Pancreas (tissue), 10 donors: ENCODE measurements around the gene ZNRD2. TPM values are rescaled to one million over a fixed set of nuclear protein-coding genes. Genes with fewer than 3 reads are reported as not detected.

Source experiments
- ATAC-seq, 4 donors: fragments of 200-7000 bp; cut with Tn5 transposase; one replicate each; pipeline versions ENCODE4 v1.8.0 to v1.9.1; 2020; ENCODE audit warnings: mild to moderate bottlenecking in 4 of 4, moderate library complexity in 4 of 4
- DNase-seq, 6 donors: peaks; one replicate each; pipeline ENCODE4 v3.0.0-alpha.2; 2020
- FAIRE-seq: peaks from 2 replicates; lab custom pipeline; 2012; peaks lifted over from hg19 to GRCh38; lab: Jason Lieb, UNC
- H3K27ac ChIP-seq, 4 donors: fragments of 200-600 bp; sonication (generic); 1 replicate in 3 of 4; 2 replicates in 1 of 4; pipeline versions ENCODE4 v1.5.0 to v1.8.0; 2020
- H3K27me3 ChIP-seq, 4 donors: fragments of 200-600 bp; one replicate each; pipeline ENCODE4 v1.8.0; 2021
- H3K36me3 ChIP-seq, 3 donors: fragments of 200-600 bp; sonication (generic) in 1 of 3; one replicate each; pipeline versions ENCODE4 v1.5.0 to v1.8.0; 2020 to 2021
- H3K4me1 ChIP-seq, 3 donors: fragments of 200-600 bp; one replicate each; pipeline ENCODE4 v1.8.0; 2021
- H3K4me3 ChIP-seq, 4 donors: fragments of 200-600 bp; sonication (generic) in 2 of 4; one replicate each; pipeline versions ENCODE4 v1.5.0 to v1.8.0; 2020 to 2021
- H3K9me3 ChIP-seq, 4 donors: fragments of 200-600 bp; one replicate each; pipeline ENCODE4 v1.8.0; 2021
- CTCF ChIP-seq, 4 donors: fragments of 200-600 bp; sonication (generic) in 3 of 4; IDR thresholded peaks; one replicate each; pipeline versions ENCODE4 v1.5.0 to v1.8.0; 2021; ENCODE audit warnings: antibody characterized with exemption in 4 of 4
- WGBS, 2 donors: extraction: QIAGEN DNeasy Blood & Tissue Kit; methylation state at CpG; one replicate each; pipeline ENCODE4 v1.1.7; 2013; 5-methylcytosine and 5-hydroxymethylcytosine counted together
- intact Hi-C, 3 donors: fragments of 100-400 bp; cut with DNase I; formaldehyde crosslinking; loops; one replicate each; pipeline versions ENCODE4 v1.11.1 to v1.14.2; 2022
- polyA plus RNA-seq, 2 donors: library from polyadenylated mRNA; stranded (reverse); fragments of 200-250 nt; gene quantifications; one replicate each; pipeline ENCODE4 v1.2.3, GENCODE V29; 2013
- total RNA-seq, 6 donors: library from RNA; stranded (reverse); fragmentation: NEBNext Ultra II Directional in 4 of 6; extraction: Animal tissue kit (Norgen Biotek cat#: 25700) in 4 of 6; gene quantifications; one replicate each; pipeline versions ENCODE4 v1.2.1 to v1.2.4, GENCODE V29; 2021 to 2023
- donor health status: healthy with polysubstance abuse.
- donor health status: DM: no; HTN: no; CAD: no; lungs with moderate emphysema.
- donor health status: DM: no; HTN: no; CAD: no.
- donor health status: control.
- donor health status: control.
- donor health status: Bipolar disorder and iron deficiency.
- donor health status: DM: yes; HTN: yes; CAD: no.
- donor health status: DM: no; HTN: no; CAD: no.
- donor health status: DM: no; HTN: no; CAD: no.
- donor health status: DM: yes; HTN: yes; CAD: no.

Gene ZNRD2
- total and polyA plus RNA-seq, 8 donors, result 17.8 to 34.8 (median 22.6) TPM

- FAIRE-seq (peak; percentile 20), DNase-seq (peak; percentile 56 to 83 (median 68)), ATAC-seq (peak; percentile 39 to 94 (median 78))
- H3K4me3 ChIP-seq, result no peak overlapping the region
- H3K36me3 ChIP-seq, result peaks cover 0 to 33% (median 15%) of the 10 kb centered on the region in 3 donors
- H3K9me3 ChIP-seq, result no peaks in the 10 kb centered on the region
- no peak for TF ChIP-seq CTCF (IDR thresholded peaks at IDR 0.05)
- no peaks in the 10 kb centered on the region for H3K27me3 ChIP-seq
- 72 to 79% methylated on average over 64 to 67 of the region's 67 CpGs for WGBS, 2 donors
- peaks cover under 1 to 5% (median 4%) of the 10 kb centered on the region in 3 donors for H3K4me1 ChIP-seq
- peak overlapping the region in 1 of 4 donors; percentile 63 for H3K27ac ChIP-seq
- intact Hi-C loops, result no loop called here
Observed at GRCh38 chr11:65606876-65607613, 36.8 kb downstream of the ZNRD2 start.

GRCh38 chr11:65607614-65608426 lies 37.5 kb downstream of the ZNRD2 start:
- TF ChIP-seq CTCF (IDR thresholded peaks at IDR 0.05), result no peak
- peaks cover 0 to 33% (median 15%) of the 10 kb centered on the region in 3 donors for H3K36me3 ChIP-seq
- H3K27me3 ChIP-seq, result no peaks in the 10 kb centered on the region
- WGBS, 2 donors, result 87 to 89% methylated on average over 37 of the region's 37 CpGs
- FAIRE-seq (no peak), DNase-seq (peak in 2 of 6 donors; percentile 21 to 59), ATAC-seq (no peak)
- intact Hi-C loops, result no loop called here
- peaks cover 8 to 13% (median 11%) of the 10 kb centered on the region in 3 donors for H3K4me1 ChIP-seq
- H3K27ac ChIP-seq, result no peak overlapping the region
- H3K4me3 ChIP-seq, result no peak overlapping the region
- H3K9me3 ChIP-seq, result no peaks in the 10 kb centered on the region

- Histone ChIP-seq H3K27ac (no peak overlapping the region), H3K9me3 (no peaks in the 10 kb centered on the region), H3K36me3 (peaks cover 0 to 31% (median 11%) of the 10 kb centered on the region in 3 donors), H3K4me3 (no peak overlapping the region), H3K4me1 (peaks cover 8 to 16% (median 14%) of the 10 kb centered on the region in 3 donors), H3K27me3 (no peaks in the 10 kb centered on the region)
- intact Hi-C loops, result no loop called here
- WGBS, 2 donors, result 71 to 74% methylated on average over 3 of the region's 3 CpGs
- ATAC-seq, result no peak
- TF ChIP-seq CTCF (IDR thresholded peaks at IDR 0.05), result no peak
- FAIRE-seq, result no peak
- DNase-seq, result no peak
Observed at GRCh38 chr11:65609229-65609628, 39.0 kb downstream of the ZNRD2 start.

- H3K27ac ChIP-seq, result no peak overlapping the region
- no peak for TF ChIP-seq CTCF (IDR thresholded peaks at IDR 0.05)
- FAIRE-seq (no peak), ATAC-seq (no peak), DNase-seq (peak in 1 of 6 donors; percentile 23)
- peaks cover 0 to 27% (median 11%) of the 10 kb centered on the region in 3 donors for H3K36me3 ChIP-seq
- WGBS, 2 donors, result 81 to 86% methylated on average over 5 of the region's 5 CpGs
- H3K4me3 ChIP-seq, result no peak overlapping the region
- intact Hi-C loops, result no loop called here
- H3K9me3 ChIP-seq, result no peaks in the 10 kb centered on the region
- H3K4me1 ChIP-seq, result peaks cover 8 to 16% (median 14%) of the 10 kb centered on the region in 3 donors
- no peaks in the 10 kb centered on the region for H3K27me3 ChIP-seq
Observed at GRCh38 chr11:65609665-65610064, 39.4 kb downstream of the ZNRD2 start.
